ENCODE data around the gene C15orf39.

C15orf39 gene

DNA sequence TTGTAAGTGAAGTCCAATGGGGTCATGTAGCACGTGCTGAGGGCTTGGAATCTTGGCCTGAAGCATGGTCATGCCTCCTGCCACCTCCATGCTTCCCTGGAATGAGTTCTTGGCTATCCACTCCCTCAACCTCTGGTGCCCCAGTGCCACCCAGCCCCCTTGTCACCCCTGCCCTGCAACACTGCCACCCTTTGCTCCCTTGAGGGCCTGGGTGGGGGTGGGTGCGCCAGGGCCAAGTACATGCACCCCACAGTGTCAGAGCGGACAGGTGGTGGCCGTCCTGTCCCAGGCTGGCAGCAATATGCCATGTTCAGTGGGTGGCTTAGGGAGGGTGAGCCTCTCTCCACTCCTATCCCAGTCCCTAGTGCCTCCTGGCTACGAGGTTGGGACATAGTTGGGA, 27.6 kb upstream of the C15orf39 start:
- no peak overlapping the region for H3K27ac ChIP-seq (ENCODE audit: low read depth, low read length)

DNA sequence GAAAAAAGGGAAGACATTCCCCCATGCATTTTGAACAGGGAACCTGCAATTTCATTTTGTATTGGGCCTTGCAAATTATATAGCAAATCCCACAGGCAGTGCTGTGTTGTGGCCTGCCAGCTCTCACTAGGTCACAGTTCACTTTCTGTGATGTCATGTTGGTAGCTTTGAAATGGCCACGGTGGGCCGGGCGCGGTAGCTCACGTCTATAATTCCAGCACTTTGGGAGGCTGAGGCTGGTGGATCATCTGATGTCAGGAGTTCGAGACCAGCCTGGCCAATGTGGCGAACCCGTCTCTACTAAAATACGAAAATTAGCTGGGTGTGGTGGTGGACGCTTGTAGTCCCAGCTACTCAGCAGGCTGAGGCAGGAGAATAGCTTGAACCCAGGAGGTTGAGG, 27.0 kb upstream of the C15orf39 start:
- no peaks in the 10 kb centered on the region for H3K36me3 ChIP-seq (ENCODE audit: insufficient read depth, low read length)
- no peak overlapping the region for H3K27ac ChIP-seq (ENCODE audit: low read depth, low read length)
- H3K4me1 ChIP-seq (ENCODE audit: control insufficient read depth, insufficient read depth, low read length, unreplicated experiment) = peaks cover 39% of the 10 kb centered on the region
- no peaks in the 10 kb centered on the region; the same call in 1 of the 2 replicates for H3K27me3 ChIP-seq (ENCODE audit: insufficient read depth, low read length)
- H3K79me2 ChIP-seq (ENCODE audit: control insufficient read depth, insufficient read depth, low read length, unreplicated experiment) = no peaks in the 10 kb centered on the region
- no peak overlapping the region for H3K4me3 ChIP-seq (ENCODE audit: low read depth, low read length)
- H2AFZ ChIP-seq (ENCODE audit: low read length, unreplicated experiment) = no peak overlapping the region

More for the DNA sequence above, 27.6 kb upstream of the C15orf39 start:
- Histone ChIP-seq H3K27me3 (ENCODE audit: insufficient read depth, low read length) (no peaks in the 10 kb centered on the region; the same call in 1 of the 2 replicates), H3K36me3 (ENCODE audit: insufficient read depth, low read length) (no peaks in the 10 kb centered on the region), H3K79me2 (ENCODE audit: control insufficient read depth, insufficient read depth, low read length, unreplicated experiment) (no peaks in the 10 kb centered on the region), H2AFZ (ENCODE audit: low read length, unreplicated experiment) (no peak overlapping the region), H3K4me3 (ENCODE audit: low read depth, low read length) (no peak overlapping the region), H3K4me1 (ENCODE audit: control insufficient read depth, insufficient read depth, low read length, unreplicated experiment) (peaks cover 39% of the 10 kb centered on the region)

DNA sequence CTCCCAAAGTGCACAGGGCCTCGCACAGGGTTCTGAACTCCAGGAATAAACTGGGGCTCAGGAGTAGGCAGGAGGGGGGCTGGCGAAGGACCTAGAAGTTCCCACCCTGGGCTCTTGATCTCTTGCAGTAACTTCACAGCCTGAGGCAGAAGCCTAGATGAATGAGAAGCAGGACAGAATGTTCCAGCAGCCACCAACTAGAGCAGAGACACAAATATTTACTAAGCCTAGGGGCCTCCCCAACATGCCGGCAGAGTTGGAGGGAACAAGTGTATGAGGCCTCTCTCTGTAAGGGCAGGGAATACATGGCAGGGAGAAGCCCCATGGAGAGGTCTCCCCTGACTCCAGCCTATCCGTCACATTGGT, 25.3 kb upstream of the C15orf39 start:
- no peak overlapping the region for H3K4me3 ChIP-seq (ENCODE audit: low read depth, low read length)
- H3K4me1 ChIP-seq (ENCODE audit: control insufficient read depth, insufficient read depth, low read length, unreplicated experiment) = peaks cover 35% of the 10 kb centered on the region
- no peak overlapping the region for H2AFZ ChIP-seq (ENCODE audit: low read length, unreplicated experiment)
- no peak overlapping the region for H3K27ac ChIP-seq (ENCODE audit: low read depth, low read length)
- no peaks in the 10 kb centered on the region for H3K36me3 ChIP-seq (ENCODE audit: insufficient read depth, low read length)
- no peaks in the 10 kb centered on the region for H3K79me2 ChIP-seq (ENCODE audit: control insufficient read depth, insufficient read depth, low read length, unreplicated experiment)
- H3K27me3 ChIP-seq (ENCODE audit: insufficient read depth, low read length) = no peaks in the 10 kb centered on the region; the same call in 1 of the 2 replicates

DNA sequence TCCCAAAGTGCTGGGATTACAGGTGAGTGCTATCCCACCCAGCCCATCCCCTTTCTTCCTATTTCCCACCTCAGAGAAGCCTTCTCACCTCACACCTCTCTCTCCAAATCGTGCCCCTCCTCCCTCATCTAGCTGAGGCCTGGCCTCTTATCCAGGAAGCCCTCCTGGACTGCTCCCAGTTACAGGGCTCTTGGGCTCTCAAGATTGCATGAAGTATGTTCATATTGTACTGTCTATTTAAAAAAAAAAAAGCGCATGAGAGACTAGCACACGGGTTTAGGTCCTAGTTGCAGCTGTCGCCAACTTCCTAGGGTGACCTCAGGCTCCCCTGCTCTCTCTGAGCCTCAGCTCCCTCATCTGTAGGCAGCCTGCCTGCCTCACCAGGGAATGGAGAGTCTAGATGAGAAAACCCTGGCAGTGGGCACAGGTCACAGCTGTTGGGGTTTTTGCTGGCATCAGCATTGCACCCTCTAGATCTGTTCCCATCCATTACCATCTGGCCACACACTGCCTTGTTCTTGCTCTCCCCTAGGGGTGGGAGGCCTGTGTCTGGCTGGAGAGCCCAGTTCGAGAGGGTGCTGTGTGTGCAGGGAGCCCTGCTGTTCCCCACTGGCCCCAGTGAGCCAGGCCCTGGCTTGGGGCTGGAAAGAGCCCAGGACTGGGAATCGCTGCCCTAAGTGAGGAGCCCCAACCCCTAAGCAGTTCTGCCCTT, 24.2 kb upstream of the C15orf39 start:
- Histone ChIP-seq H3K4me1 (ENCODE audit: control insufficient read depth, insufficient read depth, low read length, unreplicated experiment) (peaks cover 24% of the 10 kb centered on the region), H3K79me2 (ENCODE audit: control insufficient read depth, insufficient read depth, low read length, unreplicated experiment) (no peaks in the 10 kb centered on the region), H3K27me3 (ENCODE audit: insufficient read depth, low read length) (no peaks in the 10 kb centered on the region; the same call in 1 of the 2 replicates), H3K4me3 (ENCODE audit: low read depth, low read length) (no peak overlapping the region), H3K27ac (ENCODE audit: low read depth, low read length) (no peak overlapping the region), H3K36me3 (ENCODE audit: insufficient read depth, low read length) (no peaks in the 10 kb centered on the region), H2AFZ (ENCODE audit: low read length, unreplicated experiment) (no peak overlapping the region)

DNA sequence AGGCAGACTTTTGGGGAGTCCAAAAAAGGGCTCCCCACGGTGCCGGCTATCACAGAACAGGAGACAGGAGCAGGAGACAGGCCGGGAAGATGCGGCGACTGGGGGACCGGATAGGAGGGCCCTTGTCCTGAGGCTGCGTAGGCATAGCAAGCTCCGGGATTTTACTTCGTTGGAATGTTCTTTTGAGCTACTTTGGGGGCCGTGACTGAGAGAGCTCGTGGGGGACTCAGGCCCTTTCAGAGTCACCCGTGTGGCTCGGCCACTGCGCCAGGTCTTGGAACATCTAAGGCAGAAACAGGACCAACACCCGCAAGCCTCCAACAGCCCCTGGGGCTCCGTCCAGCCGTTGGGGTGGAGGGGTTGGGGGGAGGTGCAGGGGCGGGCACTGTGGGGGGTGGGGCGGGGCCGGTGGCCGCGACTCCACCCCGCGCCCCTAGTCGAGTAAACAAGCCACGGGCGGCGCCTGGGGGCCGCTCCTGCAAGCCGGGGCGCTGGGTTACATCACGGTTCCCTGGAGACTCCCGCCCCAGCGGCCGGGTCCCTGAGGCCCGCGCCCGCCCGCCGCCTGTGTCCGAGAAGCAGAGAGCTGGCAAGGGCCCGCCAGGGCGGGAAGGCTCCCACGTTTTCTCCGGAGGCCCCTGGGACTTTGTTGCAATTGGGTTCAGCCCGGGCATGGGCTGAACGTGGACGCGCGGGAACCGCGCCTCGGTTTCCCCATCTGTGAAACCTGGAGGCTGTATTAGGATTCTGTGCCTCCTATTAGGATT, 23.3 kb upstream of the C15orf39 start:
- H2AFZ ChIP-seq (ENCODE audit: low read length, unreplicated experiment) = peak overlapping the region; percentile 5
- no peak overlapping the region for H3K27ac ChIP-seq (ENCODE audit: low read depth, low read length)
- no peaks in the 10 kb centered on the region; the same call in 1 of the 2 replicates for H3K27me3 ChIP-seq (ENCODE audit: insufficient read depth, low read length)
- H3K4me1 ChIP-seq (ENCODE audit: control insufficient read depth, insufficient read depth, low read length, unreplicated experiment) = peaks cover 18% of the 10 kb centered on the region
- H3K79me2 ChIP-seq (ENCODE audit: control insufficient read depth, insufficient read depth, low read length, unreplicated experiment) = no peaks in the 10 kb centered on the region
- H3K36me3 ChIP-seq (ENCODE audit: insufficient read depth, low read length) = no peaks in the 10 kb centered on the region
- no peak overlapping the region for H3K4me3 ChIP-seq (ENCODE audit: low read depth, low read length)

DNA sequence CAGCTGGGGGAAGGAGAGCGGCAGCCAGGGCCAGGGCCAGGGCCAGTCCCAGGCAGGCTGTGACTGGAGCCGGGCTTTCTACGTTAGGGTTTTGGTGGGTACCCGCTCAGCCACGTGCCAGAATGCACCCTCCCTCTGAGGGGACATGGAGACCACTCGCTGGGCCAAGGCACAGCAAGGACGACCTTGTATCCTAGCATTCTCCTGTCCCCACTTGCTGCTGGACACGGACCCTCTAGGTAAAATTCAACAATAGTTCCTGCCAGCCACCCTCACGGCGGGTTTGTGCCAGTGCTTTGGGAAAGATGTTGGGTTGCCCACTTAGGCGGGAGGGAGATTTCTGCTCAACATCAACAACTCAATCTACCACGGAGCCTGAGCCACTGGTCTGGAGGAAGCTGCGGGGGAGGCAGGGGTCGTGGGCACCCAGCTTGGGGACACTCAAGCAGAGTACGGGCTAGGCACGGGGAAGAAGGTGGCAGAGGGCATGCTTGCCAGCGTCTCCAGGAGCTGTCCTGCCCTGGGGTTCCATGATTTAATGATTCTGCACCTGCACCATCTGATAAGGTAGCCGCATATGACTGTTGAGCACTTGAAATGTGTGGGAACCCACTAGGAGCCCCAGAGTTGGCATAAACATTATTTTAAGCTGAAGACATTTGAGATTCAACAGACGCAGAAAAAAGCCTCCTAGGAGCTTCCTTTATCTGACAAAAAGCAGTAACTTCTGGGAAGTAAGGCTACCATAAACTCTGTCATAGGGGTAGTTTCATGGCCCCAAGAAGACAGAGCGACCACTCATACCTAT, 22.5 kb upstream of the C15orf39 start:
- Histone ChIP-seq H3K4me3 (ENCODE audit: low read depth, low read length) (no peak overlapping the region), H2AFZ (ENCODE audit: low read length, unreplicated experiment) (no peak overlapping the region), H3K27ac (ENCODE audit: low read depth, low read length) (no peak overlapping the region)

DNA sequence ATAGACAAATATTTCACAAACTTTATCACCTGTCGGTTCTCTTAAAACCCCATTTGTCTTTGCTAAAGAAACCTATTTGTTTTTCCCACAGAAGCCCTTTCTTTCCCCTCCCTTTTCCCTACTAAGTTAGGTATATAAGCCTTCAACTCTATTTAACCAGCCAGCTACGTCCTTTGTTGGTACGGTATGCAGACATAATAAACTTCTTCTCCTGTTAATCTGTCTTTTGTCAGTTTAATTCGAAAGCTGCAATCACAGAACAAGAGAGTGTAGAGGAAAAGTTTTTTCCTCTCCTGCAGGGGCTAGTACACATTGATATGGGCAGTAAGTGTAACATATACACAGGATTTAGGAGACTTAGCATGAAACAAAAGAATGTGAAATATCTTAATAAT, 21.9 kb upstream of the C15orf39 start:
- no peak overlapping the region for H3K27ac ChIP-seq (ENCODE audit: low read depth, low read length)
- H2AFZ ChIP-seq (ENCODE audit: low read length, unreplicated experiment) = no peak overlapping the region
- no peaks in the 10 kb centered on the region for H3K36me3 ChIP-seq (ENCODE audit: insufficient read depth, low read length)
- no peaks in the 10 kb centered on the region; the same call in 1 of the 2 replicates for H3K27me3 ChIP-seq (ENCODE audit: insufficient read depth, low read length)
- H3K4me1 ChIP-seq (ENCODE audit: control insufficient read depth, insufficient read depth, low read length, unreplicated experiment) = peaks cover 18% of the 10 kb centered on the region
- H3K79me2 ChIP-seq (ENCODE audit: control insufficient read depth, insufficient read depth, low read length, unreplicated experiment) = no peaks in the 10 kb centered on the region
- H3K4me3 ChIP-seq (ENCODE audit: low read depth, low read length) = no peak overlapping the region

More for the DNA sequence above, 22.5 kb upstream of the C15orf39 start:
- H3K4me1 ChIP-seq (ENCODE audit: control insufficient read depth, insufficient read depth, low read length, unreplicated experiment) = peaks cover 18% of the 10 kb centered on the region
- H3K79me2 ChIP-seq (ENCODE audit: control insufficient read depth, insufficient read depth, low read length, unreplicated experiment) = no peaks in the 10 kb centered on the region
- H3K27me3 ChIP-seq (ENCODE audit: insufficient read depth, low read length) = no peaks in the 10 kb centered on the region; the same call in 1 of the 2 replicates
- H3K36me3 ChIP-seq (ENCODE audit: insufficient read depth, low read length) = no peaks in the 10 kb centered on the region

DNA sequence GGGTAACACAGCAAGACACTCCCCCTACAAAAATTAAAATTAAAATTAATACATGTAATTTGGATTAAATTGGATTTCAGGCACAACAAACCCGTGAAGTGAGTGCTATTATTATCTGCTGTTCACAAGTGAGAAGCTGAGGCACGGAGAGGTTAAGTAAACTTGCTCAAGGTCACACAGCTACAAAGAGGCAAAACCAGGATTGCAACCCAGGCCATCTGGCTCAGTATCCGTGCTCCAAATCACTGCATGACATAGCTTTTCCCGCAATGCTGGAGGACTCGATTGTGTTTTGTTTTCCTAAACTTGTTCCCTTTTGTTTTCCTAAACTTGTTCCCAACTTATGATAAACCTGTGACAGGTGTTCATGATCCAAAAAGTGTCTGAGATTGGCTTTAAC, 19.9 kb upstream of the C15orf39 start:
- Histone ChIP-seq H3K4me3 (ENCODE audit: low read depth, low read length) (no peak overlapping the region), H3K79me2 (ENCODE audit: control insufficient read depth, insufficient read depth, low read length, unreplicated experiment) (no peaks in the 10 kb centered on the region), H3K27ac (ENCODE audit: low read depth, low read length) (no peak overlapping the region), H3K27me3 (ENCODE audit: insufficient read depth, low read length) (no peaks in the 10 kb centered on the region; the same call in 1 of the 2 replicates), H3K4me1 (ENCODE audit: control insufficient read depth, insufficient read depth, low read length, unreplicated experiment) (peaks cover 11% of the 10 kb centered on the region), H3K36me3 (ENCODE audit: insufficient read depth, low read length) (no peaks in the 10 kb centered on the region), H2AFZ (ENCODE audit: low read length, unreplicated experiment) (no peak overlapping the region)

DNA sequence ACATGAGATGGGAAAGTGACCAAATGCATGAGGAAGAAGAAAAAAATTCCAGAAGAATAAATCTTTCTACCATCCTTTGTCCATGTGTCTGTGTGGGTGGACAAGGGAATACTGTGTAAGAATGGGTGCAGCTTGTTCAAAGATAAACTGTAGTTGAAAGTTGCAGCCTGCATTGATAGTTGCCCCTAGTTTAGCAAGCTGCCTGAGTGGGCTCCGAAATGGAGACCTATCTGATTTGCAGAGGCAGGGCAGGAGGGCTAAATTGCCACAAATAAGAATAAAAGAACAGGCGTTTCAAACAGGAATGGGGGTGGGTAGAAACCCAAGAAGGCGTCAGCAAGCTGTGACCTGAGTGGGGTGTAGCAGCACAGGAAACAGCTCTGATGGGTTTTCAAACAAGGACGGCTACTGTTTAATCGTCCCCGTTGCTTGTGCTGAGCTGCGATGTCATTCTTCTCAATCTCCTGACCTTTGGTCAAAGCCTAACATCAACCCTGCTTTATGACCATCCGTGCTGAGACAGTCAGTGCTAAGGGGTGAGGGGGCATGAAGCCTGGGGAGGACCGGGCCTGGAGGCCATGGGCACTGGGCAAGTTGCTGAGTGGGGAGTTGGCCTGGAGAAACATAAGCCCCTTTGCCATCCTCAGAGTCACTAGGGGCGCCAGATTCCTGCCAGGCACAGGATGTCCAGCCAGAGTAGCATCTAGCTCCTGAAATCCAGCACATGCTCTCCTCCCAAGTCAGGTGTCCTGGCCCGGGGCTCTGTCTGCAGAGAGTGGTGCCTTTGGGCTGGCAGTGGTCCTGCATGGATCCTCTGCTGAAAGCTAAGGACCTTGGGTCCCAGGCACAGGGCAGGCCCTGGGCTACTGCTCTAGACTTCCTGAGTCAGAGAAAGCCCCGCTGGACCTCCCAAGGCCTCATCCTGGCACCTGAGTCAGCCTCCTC, 19.2 kb upstream of the C15orf39 start:
- Histone ChIP-seq H3K4me3 (ENCODE audit: low read depth, low read length) (no peak overlapping the region), H3K27me3 (ENCODE audit: insufficient read depth, low read length) (no peaks in the 10 kb centered on the region; the same call in 1 of the 2 replicates), H3K27ac (ENCODE audit: low read depth, low read length) (no peak overlapping the region), H2AFZ (ENCODE audit: low read length, unreplicated experiment) (no peak overlapping the region), H3K4me1 (ENCODE audit: control insufficient read depth, insufficient read depth, low read length, unreplicated experiment) (peaks cover 11% of the 10 kb centered on the region), H3K36me3 (ENCODE audit: insufficient read depth, low read length) (no peaks in the 10 kb centered on the region), H3K79me2 (ENCODE audit: control insufficient read depth, insufficient read depth, low read length, unreplicated experiment) (no peaks in the 10 kb centered on the region)

Measured in ACC112 (cell line).